ENCODE results near the gene PRLR.

The PRLR gene

GRCh38 chr5:35029333-35029732, 201.0 kb downstream of the PRLR start:
- no peak for FAIRE-seq

- FAIRE-seq = no peak
Measured at GRCh38 chr5:35026941-35027340, 203.3 kb downstream of the PRLR start.

GRCh38 chr5:35026280-35026840, 203.9 kb downstream of the PRLR start:
- no peak for FAIRE-seq

- no peak for FAIRE-seq
Measured at GRCh38 chr5:35024911-35025510, 205.3 kb downstream of the PRLR start.

GRCh38 chr5:35023391-35024178, 206.7 kb downstream of the PRLR start:
- no peak for FAIRE-seq

GRCh38 chr5:35016174-35017051, 213.9 kb downstream of the PRLR start:
- FAIRE-seq = no peak

- no peak for FAIRE-seq
Measured at GRCh38 chr5:35015063-35015462, 215.2 kb downstream of the PRLR start.

- no peak for FAIRE-seq
Measured at GRCh38 chr5:35012796-35013195, 217.5 kb downstream of the PRLR start.

- FAIRE-seq = no peak
Measured at GRCh38 chr5:35012365-35012764, 217.9 kb downstream of the PRLR start.

GRCh38 chr5:35010676-35011075, 219.6 kb downstream of the PRLR start:
- no peak for FAIRE-seq

GRCh38 chr5:35009657-35010056, 220.6 kb downstream of the PRLR start:
- no peak for FAIRE-seq

GRCh38 chr5:35009019-35009418, 221.3 kb downstream of the PRLR start:
- no peak for FAIRE-seq

- no peak for FAIRE-seq
Measured at GRCh38 chr5:35004771-35005170, 225.5 kb downstream of the PRLR start.

GRCh38 chr5:35004200-35004599, 226.1 kb downstream of the PRLR start:
- FAIRE-seq = no peak

GRCh38 chr5:35003018-35003957, 227.0 kb downstream of the PRLR start:
- peak; percentile 79 for FAIRE-seq

- no peak for FAIRE-seq
Measured at GRCh38 chr5:35002459-35002858, 227.8 kb downstream of the PRLR start.

- FAIRE-seq = no peak
Measured at GRCh38 chr5:35001842-35002241, 228.4 kb downstream of the PRLR start.

Data from A204.1 (cell line).